HG03442 (cell line): ENCODE measurements around the gene IQCH.

Experiments
- ATAC-seq: cut with Tn5 transposase; IDR thresholded peaks from one replicate; pipeline ENCODE4 v1.9.1; 2021; ENCODE audit warnings: mild to moderate bottlenecking, moderate library complexity; ENCODE audit not compliant: unreplicated experiment

IQCH gene

GRCh38 chr15:67480741-67481140 lies 226.2 kb downstream of the IQCH start:
- no peak for ATAC-seq

DNA sequence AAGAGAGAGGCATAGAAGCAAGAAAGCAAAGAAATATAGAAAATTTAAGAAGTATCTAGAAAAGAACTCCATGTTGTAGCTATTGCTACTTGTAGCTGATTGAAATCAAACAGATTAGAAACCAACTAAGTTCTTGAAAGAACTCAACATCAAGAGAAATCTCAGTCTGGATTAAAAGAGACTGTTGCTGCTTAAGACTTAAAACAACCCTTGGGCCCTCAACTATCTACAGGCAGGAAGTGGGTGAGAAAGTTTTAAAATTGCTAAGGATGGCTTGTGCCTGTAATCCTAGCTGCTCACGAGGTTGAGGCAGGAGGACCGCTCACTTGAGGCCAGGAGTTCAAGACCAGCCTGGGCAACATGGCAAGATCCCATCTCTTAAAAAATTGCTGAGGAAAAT lies 227.1 kb downstream of the IQCH start:
- ATAC-seq: no peak

DNA sequence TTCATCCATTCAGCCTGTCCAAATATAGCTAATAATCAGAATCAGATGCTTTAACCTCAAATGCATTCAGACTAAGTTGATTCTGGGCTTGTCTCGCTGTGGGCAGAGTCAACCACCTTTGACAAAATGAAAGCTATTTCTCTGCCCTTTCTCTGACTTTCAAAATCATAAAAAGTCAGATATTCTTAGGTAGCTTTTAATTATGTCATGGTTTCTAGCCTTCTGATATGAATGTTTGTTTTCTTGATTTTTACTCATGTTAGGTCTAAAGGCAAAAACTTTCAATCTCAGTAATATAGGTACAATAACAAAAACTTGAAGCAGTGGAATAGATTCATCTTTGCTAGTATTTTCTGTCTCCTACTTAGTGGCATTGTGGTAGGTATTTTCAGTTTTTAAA lies 241.0 kb downstream of the IQCH start:
- no peak for ATAC-seq

GRCh38 chr15:67501177-67501835 lies 246.7 kb downstream of the IQCH start:
- ATAC-seq: no peak

GRCh38 chr15:67501836-67502461 lies 247.4 kb downstream of the IQCH start:
- no peak for ATAC-seq

- ATAC-seq: no peak
Observed at GRCh38 chr15:67504056-67504455, 249.5 kb downstream of the IQCH start.

DNA sequence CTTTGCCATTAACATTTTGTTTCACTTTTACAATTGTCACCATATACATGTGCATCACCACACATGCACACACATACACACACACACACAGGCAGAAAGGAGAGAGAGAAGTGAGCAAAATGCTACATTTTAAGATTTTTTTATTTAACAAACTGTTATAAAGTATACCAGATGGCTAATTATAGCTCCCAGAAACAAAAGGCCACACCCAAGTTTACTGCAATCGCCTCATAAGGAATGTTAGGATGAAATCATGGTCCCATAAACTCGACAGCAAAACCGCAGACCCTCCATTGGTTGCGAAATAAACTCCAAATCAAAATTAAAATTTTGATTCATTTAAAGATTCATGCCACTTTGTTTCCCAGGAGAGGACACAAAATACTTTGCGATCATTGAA lies 250.2 kb downstream of the IQCH start:
- no peak for ATAC-seq

- ATAC-seq: no peak
Observed at GRCh38 chr15:67505675-67506572, 251.3 kb downstream of the IQCH start.

DNA sequence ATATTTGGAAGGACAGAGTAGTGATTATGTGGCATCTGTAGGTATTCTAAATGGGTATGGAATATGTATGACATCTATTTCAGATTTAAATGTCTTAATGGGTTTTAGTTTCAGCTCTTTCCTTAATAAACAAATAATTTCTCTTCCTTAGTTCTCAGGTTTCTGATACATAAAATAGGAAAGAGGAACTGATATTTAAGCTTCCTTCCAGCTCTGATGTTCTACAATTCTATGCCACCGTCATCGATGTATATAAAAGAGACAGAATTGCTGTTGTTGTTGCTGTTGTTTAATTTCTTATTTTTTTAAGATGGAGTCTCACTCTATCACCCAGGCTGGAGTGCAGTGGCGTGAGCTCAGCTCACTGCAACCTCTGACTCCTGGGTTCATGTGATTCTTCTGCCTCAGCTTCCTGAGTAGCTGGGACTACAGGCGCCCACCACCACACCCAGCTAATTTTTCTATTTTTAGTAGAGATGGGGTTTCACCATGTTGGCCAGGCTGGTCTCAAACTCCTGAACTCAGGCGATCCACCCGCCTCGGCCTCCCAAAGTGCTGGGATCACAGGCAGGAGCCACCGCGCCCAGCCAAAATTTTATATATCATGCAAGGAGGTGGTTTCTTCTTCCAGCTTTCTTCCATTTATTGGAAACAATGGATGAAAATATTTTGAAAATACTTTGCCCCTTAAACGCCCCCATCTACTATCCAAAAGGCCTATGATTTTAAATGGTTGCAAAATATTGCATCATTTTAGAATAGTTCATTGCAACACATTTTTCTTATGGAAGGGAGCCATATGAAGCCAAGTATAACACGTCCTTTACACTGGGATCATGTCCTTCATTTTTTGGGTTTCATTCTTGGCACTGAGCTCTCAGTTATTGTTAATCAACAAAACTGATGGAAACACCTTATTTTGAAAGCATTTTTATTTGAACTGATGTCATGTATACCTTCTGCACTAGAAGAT lies 252.5 kb downstream of the IQCH start:
- no peak for ATAC-seq

DNA sequence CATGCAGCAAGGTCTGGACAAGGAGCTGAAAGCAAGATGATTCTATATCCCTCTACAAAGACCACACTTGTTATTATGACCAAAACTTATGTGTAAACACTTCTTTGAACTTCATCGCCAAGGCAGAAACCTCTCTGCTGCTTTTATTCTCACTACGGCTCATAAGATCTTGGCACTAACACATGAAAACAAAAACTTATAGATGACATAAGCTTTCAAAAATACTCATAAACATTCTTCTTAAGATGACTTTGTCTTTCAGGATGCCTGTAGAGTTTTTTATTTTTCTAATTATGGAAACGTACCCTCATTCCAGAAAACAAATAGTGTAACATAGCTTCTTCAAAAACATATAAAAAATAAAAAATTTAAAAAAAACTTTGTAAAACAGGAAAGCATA lies 253.8 kb downstream of the IQCH start:
- no peak for ATAC-seq

GRCh38 chr15:67509918-67510317 lies 255.3 kb downstream of the IQCH start:
- no peak for ATAC-seq

DNA sequence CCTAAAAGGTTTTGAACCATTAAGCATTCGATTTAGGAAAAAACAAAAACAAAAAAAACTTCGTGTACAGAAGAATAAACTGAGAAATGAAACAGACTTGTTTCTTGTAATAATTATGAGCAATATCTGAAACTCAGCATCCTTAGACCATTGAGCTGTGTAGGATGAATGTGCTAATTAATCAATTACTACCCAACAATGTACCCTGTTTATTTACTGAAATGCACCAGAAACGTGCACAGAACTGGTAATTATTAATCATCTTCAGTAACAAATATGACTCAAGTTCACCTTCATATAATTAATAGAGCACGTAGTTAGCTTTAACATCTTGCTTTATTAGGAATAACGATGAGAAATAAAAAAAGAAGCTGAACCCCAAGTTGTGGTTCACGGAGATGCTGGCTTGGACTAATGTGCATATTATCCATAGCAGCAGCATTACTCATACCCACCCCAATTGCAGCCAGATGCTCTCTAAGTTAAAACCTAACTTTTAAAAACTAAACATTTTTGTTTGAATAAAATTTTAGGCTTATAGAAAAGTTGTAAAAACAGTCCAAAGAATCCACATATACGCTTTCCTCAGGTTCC lies 256.1 kb downstream of the IQCH start:
- ATAC-seq: no peak

DNA sequence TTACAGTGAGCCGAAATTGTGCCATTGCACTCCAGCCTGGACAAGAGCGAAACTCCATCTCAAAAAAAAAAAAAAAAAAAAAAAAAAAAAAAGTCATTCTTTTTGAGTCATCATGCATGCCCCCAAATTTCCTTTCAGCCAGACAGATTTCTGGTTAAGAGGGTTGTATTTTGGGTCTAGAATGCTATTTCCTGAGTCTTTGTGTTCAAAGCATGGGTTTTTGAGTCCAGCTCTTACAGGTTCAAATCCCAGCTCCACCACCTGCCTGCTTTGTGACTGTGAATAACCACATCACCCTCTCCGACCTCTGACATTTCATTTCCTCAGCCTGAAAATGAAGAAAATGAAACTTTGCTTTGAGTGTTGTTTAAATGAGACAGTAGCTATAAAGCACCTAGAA lies 257.0 kb downstream of the IQCH start:
- ATAC-seq: no peak

DNA sequence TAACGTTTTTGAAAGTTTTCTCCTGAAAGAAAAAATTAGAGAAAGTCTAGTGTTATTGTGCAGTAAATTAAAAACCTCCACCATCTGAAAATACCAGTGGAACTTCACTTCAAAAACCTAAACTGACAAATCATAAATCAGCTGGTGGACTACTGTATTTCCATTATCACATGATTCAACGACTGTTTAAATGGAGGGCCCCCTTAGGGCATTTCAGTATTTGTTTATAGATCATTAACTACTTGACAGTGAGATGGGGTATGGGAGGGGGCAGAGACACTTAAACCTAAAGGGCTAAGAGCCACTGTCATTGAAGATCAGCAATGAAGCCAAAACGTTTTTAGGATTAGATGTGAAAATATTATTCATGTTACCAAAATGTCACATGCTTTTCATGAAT lies 257.6 kb downstream of the IQCH start:
- no peak for ATAC-seq

GRCh38 chr15:67512933-67513714 lies 258.5 kb downstream of the IQCH start:
- no peak for ATAC-seq

GRCh38 chr15:67515090-67515489 lies 260.5 kb downstream of the IQCH start:
- no peak for ATAC-seq

- no peak for ATAC-seq
Observed at GRCh38 chr15:67515557-67515956, 261.0 kb downstream of the IQCH start.

DNA sequence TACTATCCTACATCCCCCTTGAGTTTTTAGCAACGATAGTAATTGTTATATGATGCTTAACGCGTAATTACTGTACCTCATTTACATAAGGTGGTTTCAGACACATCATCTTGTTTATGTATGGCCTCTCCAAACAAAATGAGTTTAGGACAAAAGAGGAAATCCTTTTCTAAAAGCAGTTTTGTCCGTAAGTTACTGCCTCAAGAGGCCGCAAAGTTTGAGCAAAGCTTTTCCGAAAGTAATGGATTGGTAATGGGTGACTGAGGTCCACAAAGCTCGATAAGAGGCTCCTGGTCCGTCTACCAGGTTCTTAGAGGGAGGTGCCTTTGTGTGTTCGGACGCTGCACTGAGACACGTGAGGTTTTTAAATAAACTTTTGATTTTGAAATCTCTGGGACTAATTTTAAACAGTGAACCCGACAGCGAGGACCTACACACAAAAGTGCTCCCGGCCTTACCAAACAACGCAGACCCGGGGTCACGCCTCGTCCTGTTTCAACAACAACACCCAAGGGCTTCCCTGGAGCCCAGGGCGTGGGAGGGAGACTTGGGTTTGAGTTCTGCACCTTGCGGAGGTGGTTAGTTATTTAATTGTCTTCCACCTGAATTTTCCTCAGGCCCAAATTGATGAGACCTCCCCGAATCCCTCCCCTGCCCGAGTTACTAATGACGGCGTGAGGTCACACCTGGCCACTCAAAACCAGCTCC lies 265.9 kb downstream of the IQCH start:
- ATAC-seq: no peak
